HEK293 (cell line): ENCODE data around the gene ITGB8.

Experiments
- KLF1 ChIP-seq: fragments of 450-650 bp; formaldehyde crosslinking; IDR thresholded peaks from 2 replicates; pipeline ENCODE4 v1.5.1; 2016; ENCODE audit warnings: missing biosample characterization, missing genetic modification characterization
- MZF1 ChIP-seq: fragments of 450-650 bp; formaldehyde crosslinking; IDR thresholded peaks from 2 replicates; pipeline ENCODE4 v1.5.1; 2017; ENCODE audit warnings: missing biosample characterization, missing genetic modification characterization, borderline replicate concordance
- ZFP3 ChIP-seq: fragments of 450-650 bp; formaldehyde crosslinking; IDR thresholded peaks from 2 replicates; pipeline ENCODE4 v1.5.1; 2016; ENCODE audit warnings: low read depth, missing biosample characterization, missing genetic modification characterization
- ZNF302 ChIP-seq: fragments of 450-650 bp; formaldehyde crosslinking; IDR thresholded peaks from 2 replicates; pipeline ENCODE4 v1.5.1; 2016; ENCODE audit warnings: missing biosample characterization, missing genetic modification characterization, low read depth
- ZNF350 ChIP-seq: fragments of 450-650 bp; formaldehyde crosslinking; IDR thresholded peaks from 2 replicates; pipeline ENCODE4 v1.5.0; 2017; ENCODE audit warnings: missing biosample characterization, mild to moderate bottlenecking, missing genetic modification characterization
- ZNF416 ChIP-seq: fragments of 450-650 bp; formaldehyde crosslinking; IDR thresholded peaks from 2 replicates; pipeline ENCODE4 v1.5.1; 2016; ENCODE audit warnings: missing biosample characterization, missing genetic modification characterization
- ZNF514 ChIP-seq: fragments of 450-650 bp; formaldehyde crosslinking; IDR thresholded peaks from 2 replicates; pipeline ENCODE4 v1.5.1; 2016; ENCODE audit warnings: missing biosample characterization, missing genetic modification characterization
- ZNF544 ChIP-seq: fragments of 450-650 bp; formaldehyde crosslinking; IDR thresholded peaks from 2 replicates; pipeline ENCODE4 v1.5.0; 2017; ENCODE audit warnings: missing biosample characterization, missing genetic modification characterization
- ZNF747 ChIP-seq: fragments of 450-650 bp; formaldehyde crosslinking; IDR thresholded peaks from 2 replicates; pipeline ENCODE4 v1.5.1; 2016; ENCODE audit warnings: missing biosample characterization, missing genetic modification characterization
- ZNF776 ChIP-seq: fragments of 450-650 bp; formaldehyde crosslinking; IDR thresholded peaks from 2 replicates; pipeline ENCODE4 v1.5.0; 2017; ENCODE audit warnings: missing biosample characterization, missing genetic modification characterization, borderline replicate concordance
- TF ChIP-seq, protein P1 (sequence below): fragments of 450-650 bp; formaldehyde crosslinking; IDR thresholded peaks from 2 replicates; pipeline ENCODE4 v1.5.1; 2016; ENCODE audit warnings: missing biosample characterization, missing genetic modification characterization
- TF ChIP-seq, protein P2 (sequence below): IDR thresholded peaks from 2 replicates; pipeline ENCODE4 v1.6.1; 2011; ENCODE audit warnings: mild to moderate bottlenecking, low read depth, low read length, borderline replicate concordance
- TF ChIP-seq, protein P3 (sequence below): fragments of 450-650 bp; formaldehyde crosslinking; IDR thresholded peaks from 2 replicates; pipeline ENCODE4 v1.5.1; 2017; ENCODE audit warnings: missing biosample characterization, missing genetic modification characterization
- TF ChIP-seq, protein P4 (sequence below): fragments of 450-650 bp; formaldehyde crosslinking; IDR thresholded peaks from 2 replicates; pipeline ENCODE4 v1.5.1; 2016; ENCODE audit warnings: missing biosample characterization, missing genetic modification characterization

DNA sequence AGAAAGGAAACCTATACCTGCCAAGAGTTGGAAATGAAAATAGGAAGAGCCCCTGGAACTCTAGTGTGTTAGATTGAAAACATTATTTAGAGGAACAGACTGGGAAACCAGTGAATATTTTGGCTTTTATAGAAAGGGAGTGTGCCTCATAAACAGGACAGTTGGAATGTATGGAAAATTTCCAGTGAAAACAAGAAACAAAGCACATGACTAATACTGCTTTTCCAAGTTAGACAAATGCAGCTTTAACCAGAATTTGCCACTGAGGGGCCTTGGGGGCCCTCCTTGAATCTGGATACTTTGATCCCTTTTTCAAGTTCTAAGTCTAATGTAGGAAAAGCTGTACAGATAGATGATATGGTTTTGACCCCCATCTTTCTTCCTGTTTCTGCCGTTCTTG, 21.2 kb downstream of the ITGB8 start:
- TF ChIP-seq, protein P1, sequence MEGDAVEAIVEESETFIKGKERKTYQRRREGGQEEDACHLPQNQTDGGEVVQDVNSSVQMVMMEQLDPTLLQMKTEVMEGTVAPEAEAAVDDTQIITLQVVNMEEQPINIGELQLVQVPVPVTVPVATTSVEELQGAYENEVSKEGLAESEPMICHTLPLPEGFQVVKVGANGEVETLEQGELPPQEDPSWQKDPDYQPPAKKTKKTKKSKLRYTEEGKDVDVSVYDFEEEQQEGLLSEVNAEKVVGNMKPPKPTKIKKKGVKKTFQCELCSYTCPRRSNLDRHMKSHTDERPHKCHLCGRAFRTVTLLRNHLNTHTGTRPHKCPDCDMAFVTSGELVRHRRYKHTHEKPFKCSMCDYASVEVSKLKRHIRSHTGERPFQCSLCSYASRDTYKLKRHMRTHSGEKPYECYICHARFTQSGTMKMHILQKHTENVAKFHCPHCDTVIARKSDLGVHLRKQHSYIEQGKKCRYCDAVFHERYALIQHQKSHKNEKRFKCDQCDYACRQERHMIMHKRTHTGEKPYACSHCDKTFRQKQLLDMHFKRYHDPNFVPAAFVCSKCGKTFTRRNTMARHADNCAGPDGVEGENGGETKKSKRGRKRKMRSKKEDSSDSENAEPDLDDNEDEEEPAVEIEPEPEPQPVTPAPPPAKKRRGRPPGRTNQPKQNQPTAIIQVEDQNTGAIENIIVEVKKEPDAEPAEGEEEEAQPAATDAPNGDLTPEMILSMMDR = no peak
- TF ChIP-seq, protein P2, sequence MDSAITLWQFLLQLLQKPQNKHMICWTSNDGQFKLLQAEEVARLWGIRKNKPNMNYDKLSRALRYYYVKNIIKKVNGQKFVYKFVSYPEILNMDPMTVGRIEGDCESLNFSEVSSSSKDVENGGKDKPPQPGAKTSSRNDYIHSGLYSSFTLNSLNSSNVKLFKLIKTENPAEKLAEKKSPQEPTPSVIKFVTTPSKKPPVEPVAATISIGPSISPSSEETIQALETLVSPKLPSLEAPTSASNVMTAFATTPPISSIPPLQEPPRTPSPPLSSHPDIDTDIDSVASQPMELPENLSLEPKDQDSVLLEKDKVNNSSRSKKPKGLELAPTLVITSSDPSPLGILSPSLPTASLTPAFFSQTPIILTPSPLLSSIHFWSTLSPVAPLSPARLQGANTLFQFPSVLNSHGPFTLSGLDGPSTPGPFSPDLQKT = no peak
- TF ChIP-seq ZFP3 (tag by site-specific recombination) = no peak
- TF ChIP-seq ZNF544 (tag by site-specific recombination) = no peak
- TF ChIP-seq ZNF776 (tag by site-specific recombination) = no peak
- TF ChIP-seq, protein P3, sequence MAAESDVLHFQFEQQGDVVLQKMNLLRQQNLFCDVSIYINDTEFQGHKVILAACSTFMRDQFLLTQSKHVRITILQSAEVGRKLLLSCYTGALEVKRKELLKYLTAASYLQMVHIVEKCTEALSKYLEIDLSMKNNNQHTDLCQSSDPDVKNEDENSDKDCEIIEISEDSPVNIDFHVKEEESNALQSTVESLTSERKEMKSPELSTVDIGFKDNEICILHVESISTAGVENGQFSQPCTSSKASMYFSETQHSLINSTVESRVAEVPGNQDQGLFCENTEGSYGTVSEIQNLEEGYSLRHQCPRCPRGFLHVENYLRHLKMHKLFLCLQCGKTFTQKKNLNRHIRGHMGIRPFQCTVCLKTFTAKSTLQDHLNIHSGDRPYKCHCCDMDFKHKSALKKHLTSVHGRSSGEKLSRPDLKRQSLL (tag by site-specific recombination) = no peak
- no peak for TF ChIP-seq ZNF302 (tag by site-specific recombination)
- TF ChIP-seq ZNF747 = no peak
- no peak for TF ChIP-seq ZNF350 (tag by site-specific recombination)
- TF ChIP-seq, protein P4, sequence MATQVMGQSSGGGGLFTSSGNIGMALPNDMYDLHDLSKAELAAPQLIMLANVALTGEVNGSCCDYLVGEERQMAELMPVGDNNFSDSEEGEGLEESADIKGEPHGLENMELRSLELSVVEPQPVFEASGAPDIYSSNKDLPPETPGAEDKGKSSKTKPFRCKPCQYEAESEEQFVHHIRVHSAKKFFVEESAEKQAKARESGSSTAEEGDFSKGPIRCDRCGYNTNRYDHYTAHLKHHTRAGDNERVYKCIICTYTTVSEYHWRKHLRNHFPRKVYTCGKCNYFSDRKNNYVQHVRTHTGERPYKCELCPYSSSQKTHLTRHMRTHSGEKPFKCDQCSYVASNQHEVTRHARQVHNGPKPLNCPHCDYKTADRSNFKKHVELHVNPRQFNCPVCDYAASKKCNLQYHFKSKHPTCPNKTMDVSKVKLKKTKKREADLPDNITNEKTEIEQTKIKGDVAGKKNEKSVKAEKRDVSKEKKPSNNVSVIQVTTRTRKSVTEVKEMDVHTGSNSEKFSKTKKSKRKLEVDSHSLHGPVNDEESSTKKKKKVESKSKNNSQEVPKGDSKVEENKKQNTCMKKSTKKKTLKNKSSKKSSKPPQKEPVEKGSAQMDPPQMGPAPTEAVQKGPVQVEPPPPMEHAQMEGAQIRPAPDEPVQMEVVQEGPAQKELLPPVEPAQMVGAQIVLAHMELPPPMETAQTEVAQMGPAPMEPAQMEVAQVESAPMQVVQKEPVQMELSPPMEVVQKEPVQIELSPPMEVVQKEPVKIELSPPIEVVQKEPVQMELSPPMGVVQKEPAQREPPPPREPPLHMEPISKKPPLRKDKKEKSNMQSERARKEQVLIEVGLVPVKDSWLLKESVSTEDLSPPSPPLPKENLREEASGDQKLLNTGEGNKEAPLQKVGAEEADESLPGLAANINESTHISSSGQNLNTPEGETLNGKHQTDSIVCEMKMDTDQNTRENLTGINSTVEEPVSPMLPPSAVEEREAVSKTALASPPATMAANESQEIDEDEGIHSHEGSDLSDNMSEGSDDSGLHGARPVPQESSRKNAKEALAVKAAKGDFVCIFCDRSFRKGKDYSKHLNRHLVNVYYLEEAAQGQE (tag by site-specific recombination) = no peak
- TF ChIP-seq KLF1 (tag by site-specific recombination) = no peak
- TF ChIP-seq ZNF514 = no peak
- TF ChIP-seq MZF1 (tag by site-specific recombination) = no peak
- TF ChIP-seq ZNF416 = no peak
